ENCODE results near the gene PALB2. TPM values are rescaled to one million over a fixed set of nuclear protein-coding genes. Genes with fewer than 3 reads are reported as not detected.

Gene PALB2
- total RNA-seq, 1 donor from 2014 or later: 10.1 TPM

DNA sequence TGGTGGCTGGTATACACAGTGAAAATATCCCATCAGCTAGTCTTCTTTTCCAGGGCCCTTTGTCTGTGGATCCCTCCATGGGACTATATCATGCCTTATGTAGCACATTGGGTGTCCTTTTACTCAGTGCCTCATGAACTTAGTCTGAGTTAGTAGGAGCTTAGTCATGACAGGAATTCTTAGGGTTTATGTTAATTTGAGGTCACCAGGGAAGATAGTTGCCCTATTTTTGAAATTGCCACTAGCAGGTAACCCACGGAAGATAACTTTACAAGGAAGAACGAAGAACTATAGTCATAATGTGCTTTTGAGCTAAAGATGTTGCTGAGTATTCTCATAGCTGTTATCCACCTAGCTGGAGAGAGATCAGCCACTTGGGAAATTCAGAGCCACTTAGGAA lies 22.8 kb upstream of the PALB2 start:
- Histone ChIP-seq H3K27ac (no peak overlapping the region), H3K27me3 (no peaks in the 10 kb centered on the region), H3K9me3 (no peaks in the 10 kb centered on the region), H3K36me3 (peaks cover 0 to 96% of the 10 kb centered on the region in 2 donors), H3K4me3 (no peak overlapping the region), H3K4me1 (no peaks in the 10 kb centered on the region)
- TF ChIP-seq, protein P1, sequence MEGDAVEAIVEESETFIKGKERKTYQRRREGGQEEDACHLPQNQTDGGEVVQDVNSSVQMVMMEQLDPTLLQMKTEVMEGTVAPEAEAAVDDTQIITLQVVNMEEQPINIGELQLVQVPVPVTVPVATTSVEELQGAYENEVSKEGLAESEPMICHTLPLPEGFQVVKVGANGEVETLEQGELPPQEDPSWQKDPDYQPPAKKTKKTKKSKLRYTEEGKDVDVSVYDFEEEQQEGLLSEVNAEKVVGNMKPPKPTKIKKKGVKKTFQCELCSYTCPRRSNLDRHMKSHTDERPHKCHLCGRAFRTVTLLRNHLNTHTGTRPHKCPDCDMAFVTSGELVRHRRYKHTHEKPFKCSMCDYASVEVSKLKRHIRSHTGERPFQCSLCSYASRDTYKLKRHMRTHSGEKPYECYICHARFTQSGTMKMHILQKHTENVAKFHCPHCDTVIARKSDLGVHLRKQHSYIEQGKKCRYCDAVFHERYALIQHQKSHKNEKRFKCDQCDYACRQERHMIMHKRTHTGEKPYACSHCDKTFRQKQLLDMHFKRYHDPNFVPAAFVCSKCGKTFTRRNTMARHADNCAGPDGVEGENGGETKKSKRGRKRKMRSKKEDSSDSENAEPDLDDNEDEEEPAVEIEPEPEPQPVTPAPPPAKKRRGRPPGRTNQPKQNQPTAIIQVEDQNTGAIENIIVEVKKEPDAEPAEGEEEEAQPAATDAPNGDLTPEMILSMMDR (IDR thresholded peaks at IDR 0.05): no peak
- TF ChIP-seq POLR2A (IDR thresholded peaks at IDR 0.05): no peak
- no peak for TF ChIP-seq POLR2AphosphoS5 (IDR thresholded peaks at IDR 0.05; ENCODE audit: insufficient read depth in 1 of 2, low read depth in 1 of 2)
- intact Hi-C loops (cut with DNase I): no loop called here
- no peak for DNase-seq (ENCODE audit: extremely low spot score in 2 of 2)

DNA sequence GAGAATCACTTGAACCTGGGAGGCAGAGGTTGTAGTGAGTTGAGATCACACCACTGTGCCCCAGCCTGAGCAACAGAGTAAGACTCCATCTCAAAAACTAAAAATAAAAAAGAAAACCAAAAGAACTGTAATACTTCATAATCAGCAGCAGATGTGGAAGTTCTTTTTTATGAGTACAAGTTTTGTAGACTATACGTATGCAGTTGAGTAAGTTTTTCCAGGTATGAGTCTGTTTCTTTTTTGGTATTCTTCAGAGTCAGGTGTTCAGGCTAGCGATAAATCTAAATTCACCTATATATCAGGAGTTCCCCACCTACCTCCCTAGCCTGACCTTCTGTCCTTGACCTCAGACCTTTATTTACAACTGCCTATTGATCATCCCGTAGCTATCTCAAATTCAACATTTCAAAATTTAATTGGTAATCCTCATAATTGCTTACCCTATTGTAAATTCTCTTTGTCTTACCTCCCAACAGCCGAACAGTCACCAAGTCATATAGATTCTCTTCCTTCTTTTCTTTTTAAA lies 10.9 kb upstream of the PALB2 start:
- H3K4me3 ChIP-seq: no peak overlapping the region
- H3K9me3 ChIP-seq: no peaks in the 10 kb centered on the region
- TF ChIP-seq, protein P1 (IDR thresholded peaks at IDR 0.05): no peak
- TF ChIP-seq POLR2AphosphoS5 (IDR thresholded peaks at IDR 0.05; ENCODE audit: insufficient read depth in 1 of 2, low read depth in 1 of 2): no peak
- no peak for TF ChIP-seq POLR2A (IDR thresholded peaks at IDR 0.05)
- H3K4me1 ChIP-seq: no peaks in the 10 kb centered on the region
- H3K36me3 ChIP-seq: peaks cover 0 to 19% of the 10 kb centered on the region in 2 donors
- no peaks in the 10 kb centered on the region for H3K27me3 ChIP-seq
- intact Hi-C loops (cut with DNase I): no loop called here
- no peak overlapping the region for H3K27ac ChIP-seq
- no peak for DNase-seq (ENCODE audit: extremely low spot score in 2 of 2)

DNA sequence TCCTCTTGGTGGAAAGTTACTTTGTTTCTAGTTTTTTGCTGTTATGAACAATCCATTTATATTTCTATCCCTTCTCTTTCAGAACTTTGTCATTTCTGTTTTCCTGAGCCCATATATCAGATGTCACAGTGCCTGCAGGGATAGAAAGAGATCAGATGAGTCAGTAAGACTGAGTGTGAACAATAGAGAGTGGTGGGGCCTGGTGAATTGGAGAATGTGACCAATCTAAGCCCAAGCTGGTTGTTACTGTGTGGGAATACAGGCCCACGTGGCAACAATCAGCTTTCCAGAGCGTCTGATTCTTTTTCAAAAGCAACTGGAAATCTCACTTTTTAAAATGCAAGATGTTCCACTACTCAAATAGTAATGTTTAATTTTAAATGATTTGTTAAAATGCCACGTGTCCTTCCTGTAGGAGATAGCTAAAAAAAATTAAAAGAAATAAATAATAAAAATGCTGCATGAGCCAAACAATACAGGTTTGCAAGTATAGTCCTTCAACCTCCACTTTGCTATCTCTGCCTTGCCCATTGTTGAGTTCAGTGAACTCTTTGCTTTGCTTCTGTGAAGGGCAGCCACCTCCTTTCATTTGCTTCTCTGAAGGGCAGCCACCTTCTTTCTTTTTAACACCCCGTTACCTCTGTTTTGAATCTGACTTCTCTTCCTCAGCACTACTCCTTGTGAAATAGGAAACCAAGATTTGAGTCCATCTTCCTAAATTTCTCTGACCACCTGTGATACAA lies 9.7 kb upstream of the PALB2 start:
- intact Hi-C loops (cut with DNase I): no loop called here
- DNase-seq (ENCODE audit: extremely low spot score in 2 of 2): no peak
- Histone ChIP-seq H3K27ac (no peak overlapping the region), H3K4me3 (no peak overlapping the region), H3K36me3 (peaks cover 0 to 23% of the 10 kb centered on the region in 2 donors), H3K27me3 (no peaks in the 10 kb centered on the region), H3K4me1 (no peaks in the 10 kb centered on the region), H3K9me3 (no peaks in the 10 kb centered on the region)
- TF ChIP-seq POLR2AphosphoS5 (IDR thresholded peaks at IDR 0.05; ENCODE audit: insufficient read depth in 1 of 2, low read depth in 1 of 2): no peak
- TF ChIP-seq, protein P1 (IDR thresholded peaks at IDR 0.05): no peak
- TF ChIP-seq POLR2A (IDR thresholded peaks at IDR 0.05): no peak

DNA sequence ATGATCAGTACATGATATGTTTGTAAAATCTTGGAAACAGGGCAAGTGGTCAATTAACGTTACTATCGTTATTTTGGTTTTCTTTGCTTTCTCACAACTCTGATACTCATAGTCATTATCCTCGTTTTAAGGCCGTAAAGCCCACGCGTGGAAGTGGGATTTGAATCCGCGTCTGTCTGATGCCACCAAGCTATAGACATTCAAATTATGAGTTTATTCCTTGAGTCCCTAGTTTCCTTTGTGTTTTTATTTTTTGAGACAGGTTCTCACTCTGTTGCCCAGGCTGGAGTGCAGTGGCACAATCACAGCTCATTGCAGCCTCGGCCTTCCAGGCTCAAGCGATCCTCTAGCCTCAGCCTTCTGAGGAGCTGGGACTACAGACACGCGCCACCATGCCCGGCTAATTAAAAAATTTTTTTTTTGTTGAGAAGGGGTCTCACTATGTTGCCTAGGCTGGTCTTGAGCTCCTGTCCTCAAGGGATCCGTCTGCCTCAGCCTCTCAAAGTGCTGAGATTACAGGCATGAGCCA lies 1.2 kb upstream of the PALB2 start:
- peak overlapping the region; percentile 84 for H3K27ac ChIP-seq
- TF ChIP-seq POLR2A (IDR thresholded peaks at IDR 0.05): no peak
- no peak for TF ChIP-seq POLR2AphosphoS5 (IDR thresholded peaks at IDR 0.05; ENCODE audit: insufficient read depth in 1 of 2, low read depth in 1 of 2)
- TF ChIP-seq, protein P1 (IDR thresholded peaks at IDR 0.05): no peak
- peaks cover 28% of the 10 kb centered on the region for H3K4me1 ChIP-seq
- H3K9me3 ChIP-seq: no peaks in the 10 kb centered on the region
- DNase-seq (ENCODE audit: extremely low spot score in 2 of 2): no peak
- H3K4me3 ChIP-seq: peak overlapping the region; percentile 82 to 97
- intact Hi-C loops (cut with DNase I): no loop called here
- H3K27me3 ChIP-seq: no peaks in the 10 kb centered on the region
- H3K36me3 ChIP-seq: peaks cover 0 to 33% of the 10 kb centered on the region in 2 donors

DNA sequence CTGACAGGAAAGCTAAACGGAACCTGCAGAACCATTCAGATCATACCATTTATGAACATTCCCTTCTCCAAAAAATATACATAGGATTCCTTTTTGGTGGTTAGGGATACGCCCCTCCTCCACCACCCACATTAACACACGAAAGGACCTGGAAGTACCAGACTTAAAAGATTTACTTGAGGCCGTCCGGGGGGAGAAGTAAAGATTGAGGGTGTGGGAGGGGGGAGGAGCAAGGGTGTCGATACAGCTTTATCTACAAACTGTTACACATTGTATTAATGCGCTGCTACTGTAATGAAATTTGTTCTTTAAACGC lies 537 bp downstream of the PALB2 start:
- intact Hi-C loops (cut with DNase I): no loop called here
- TF ChIP-seq POLR2AphosphoS5 (IDR thresholded peaks at IDR 0.05; ENCODE audit: insufficient read depth in 1 of 2, low read depth in 1 of 2): no peak
- TF ChIP-seq, protein P1 (IDR thresholded peaks at IDR 0.05): peak in 1 of 3 experiments; percentile 4
- no peak for TF ChIP-seq POLR2A (IDR thresholded peaks at IDR 0.05)
- peak overlapping the region; percentile 84 for H3K27ac ChIP-seq

More for the DNA sequence above, 537 bp downstream of the PALB2 start:
- no peak for DNase-seq (ENCODE audit: extremely low spot score in 2 of 2)
- Histone ChIP-seq H3K27me3 (no peaks in the 10 kb centered on the region), H3K4me1 (peaks cover 28% of the 10 kb centered on the region), H3K9me3 (no peaks in the 10 kb centered on the region), H3K36me3 (peaks cover 0 to 38% of the 10 kb centered on the region in 2 donors), H3K4me3 (peak overlapping the region; percentile 82 to 97)

All from vagina (tissue), 2 donors.